ENCODE measurements around the gene FAM53B. TPM values are rescaled to one million over a fixed set of nuclear protein-coding genes. Genes with fewer than 3 reads are reported as not detected.

FAM53B gene
- total RNA-seq, 4 donors from 2014 or later = 21.9 to 42.6 (median 32.2) TPM

- no peak for DNase-seq (ENCODE audit: low spot score)
- no peak for ATAC-seq (ENCODE audit: low FRiP score)
- no peak for TF ChIP-seq CTCF (IDR thresholded peaks at IDR 0.05)
These were observed 18.1 kb upstream of the FAM53B start for GRCh38 chr10:124762281-124762680.

GRCh38 chr10:124756156-124756903, 12.2 kb upstream of the FAM53B start:
- ATAC-seq (ENCODE audit: low FRiP score) (no peak), DNase-seq (ENCODE audit: low spot score) (no peak)
- TF ChIP-seq CTCF (IDR thresholded peaks at IDR 0.05) = no peak

GRCh38 chr10:124755581-124755980, 11.4 kb upstream of the FAM53B start:
- DNase-seq (ENCODE audit: low spot score) = no peak
- no peak for TF ChIP-seq CTCF (IDR thresholded peaks at IDR 0.05)
- ATAC-seq (ENCODE audit: low FRiP score) = no peak

- no peak for DNase-seq (ENCODE audit: low spot score)
- TF ChIP-seq CTCF (IDR thresholded peaks at IDR 0.05) = no peak
- ATAC-seq (ENCODE audit: low FRiP score) = no peak
These were observed 10.0 kb upstream of the FAM53B start for GRCh38 chr10:124754227-124754626.

GRCh38 chr10:124748953-124749645, 4.9 kb upstream of the FAM53B start:
- DNase-seq (ENCODE audit: low spot score) (no peak), ATAC-seq (ENCODE audit: low FRiP score) (no peak)
- TF ChIP-seq CTCF (IDR thresholded peaks at IDR 0.05) = no peak

GRCh38 chr10:124748166-124748565, 4.0 kb upstream of the FAM53B start:
- ATAC-seq (ENCODE audit: low FRiP score) (no peak), DNase-seq (ENCODE audit: low spot score) (no peak)
- no peak for TF ChIP-seq CTCF (IDR thresholded peaks at IDR 0.05)

GRCh38 chr10:124747745-124748144, 3.6 kb upstream of the FAM53B start:
- no peak for ATAC-seq (ENCODE audit: low FRiP score)

More at GRCh38 chr10:124747745-124748144, 3.6 kb upstream of the FAM53B start:
- TF ChIP-seq CTCF (IDR thresholded peaks at IDR 0.05) = no peak
- no peak for DNase-seq (ENCODE audit: low spot score)

Measured in omental fat pad (tissue), 4 donors.